Endometrium (tissue), 2 donors: ENCODE results near the gene ANAPC5.
"Not testable (repeated sequence)": the region's sequence is repeated elsewhere in the genome, so short reads cannot be mapped to it uniquely, and the experiment has no call there.

Source experiments
- FAIRE-seq: peaks from 2 replicates; lab custom pipeline; 2012; peaks lifted over from hg19 to GRCh38; lab: Jason Lieb, UNC
- donor health status: control.
- donor health status: control.

The ANAPC5 gene

DNA sequence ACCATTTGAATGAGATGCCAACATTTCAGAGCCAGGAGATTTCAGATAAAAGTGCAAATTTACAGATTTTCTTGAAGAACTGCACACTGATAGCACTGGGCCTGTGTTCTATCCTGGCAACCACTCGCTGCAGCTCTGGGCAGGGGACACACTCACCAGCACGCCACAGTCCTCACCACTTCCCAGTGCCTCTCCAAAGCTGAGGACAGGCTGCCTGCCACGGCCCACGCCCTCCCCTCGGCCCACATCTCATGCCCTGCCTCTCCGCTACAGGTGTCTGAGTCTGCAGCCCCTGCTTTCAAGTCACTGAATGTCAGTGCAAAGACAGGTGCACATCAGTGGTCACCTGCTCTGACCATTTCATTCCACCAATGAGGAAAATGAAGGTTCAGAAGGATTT is 68.4 kb downstream of the ANAPC5 start:
- FAIRE-seq: no peak

DNA sequence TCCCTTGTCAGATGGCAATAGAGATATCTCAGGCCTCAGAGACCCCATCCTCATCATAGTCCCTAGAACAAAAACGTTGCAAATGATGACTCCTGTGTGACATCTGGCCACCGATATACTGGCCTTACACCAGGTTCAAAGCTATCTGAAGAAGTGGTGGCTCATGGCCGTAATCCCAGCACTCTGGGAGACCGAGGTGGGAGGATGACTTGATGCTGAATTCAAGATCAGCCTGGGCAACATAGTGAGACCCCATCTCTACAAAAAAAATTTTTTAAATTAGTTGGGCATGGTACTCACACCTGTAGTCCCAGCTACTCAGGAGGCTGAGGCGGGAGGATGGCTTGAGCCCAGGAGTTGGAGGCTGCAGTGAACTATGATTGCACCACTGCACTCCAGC is 68.8 kb downstream of the ANAPC5 start:
- no peak for FAIRE-seq

DNA sequence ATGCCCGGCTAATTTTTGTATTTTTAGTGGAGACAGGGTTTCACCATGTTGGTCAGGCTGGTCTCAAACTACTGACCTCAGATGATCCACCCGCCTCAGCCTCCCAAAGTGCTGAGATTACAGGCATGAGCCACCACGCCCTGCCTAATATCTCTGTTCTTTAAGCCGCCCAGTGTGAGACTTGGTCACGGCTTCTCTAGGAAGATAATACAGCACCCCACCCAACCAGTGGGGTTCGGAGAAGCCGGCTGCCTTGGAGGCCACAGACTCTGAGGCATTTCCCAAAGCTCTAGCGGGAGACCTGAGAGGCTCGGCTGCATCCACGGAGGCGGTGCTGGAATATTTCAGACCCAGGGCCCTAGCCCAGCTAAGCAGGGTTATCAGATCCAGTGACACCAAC is 69.3 kb downstream of the ANAPC5 start:
- not testable (repeated sequence) for FAIRE-seq

DNA sequence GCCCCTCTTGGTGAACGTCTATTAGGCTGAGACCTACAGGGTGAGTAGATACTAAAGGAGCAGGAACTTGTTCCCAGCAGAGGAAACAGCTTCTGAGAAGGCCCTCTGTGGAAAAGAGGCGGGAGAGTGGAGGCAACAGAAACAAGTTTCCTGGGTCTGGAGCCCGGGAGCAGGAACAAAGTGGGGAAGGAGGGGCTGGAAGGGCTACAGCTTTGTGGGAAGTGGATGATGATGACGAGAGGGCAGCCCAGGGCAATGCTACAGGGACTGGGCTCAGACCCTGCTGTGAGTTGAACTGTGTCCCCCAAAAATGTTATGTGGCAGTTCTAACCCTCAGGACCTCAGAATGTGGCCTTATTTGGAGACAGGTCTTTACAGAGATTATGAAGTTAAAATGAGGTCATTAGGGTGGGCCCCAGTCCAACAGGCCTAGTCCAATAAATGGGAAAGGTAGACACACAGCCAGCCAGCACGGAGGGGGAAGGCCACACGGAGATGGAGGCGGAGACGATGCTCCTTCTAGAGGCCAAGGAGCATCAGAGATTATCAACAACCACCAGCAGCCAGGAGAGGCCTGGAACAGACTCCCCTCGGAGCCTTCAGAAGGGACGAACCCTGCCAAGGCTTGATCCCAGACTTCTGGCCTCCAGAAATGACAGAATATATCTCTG is 70.0 kb downstream of the ANAPC5 start:
- FAIRE-seq: no peak

DNA sequence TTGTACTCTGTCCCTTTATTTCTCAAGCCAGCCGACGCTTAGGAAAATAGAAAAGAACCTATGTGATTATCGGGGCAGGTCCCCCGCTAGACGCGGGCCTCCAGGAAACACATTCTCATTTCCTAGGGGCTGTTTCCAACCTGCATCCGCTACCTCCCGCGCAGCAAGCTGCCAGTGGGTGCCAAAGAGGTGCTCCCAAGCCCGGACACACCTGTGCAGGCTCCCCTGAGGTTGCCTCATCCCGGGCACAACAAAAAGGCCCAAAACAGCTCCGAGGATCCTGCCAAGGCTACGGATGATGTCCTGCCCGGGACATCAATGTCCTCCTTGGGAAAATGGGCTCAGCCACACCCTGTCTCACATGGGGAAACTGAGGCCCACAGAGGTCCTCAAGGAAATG is 71.1 kb downstream of the ANAPC5 start:
- not testable (repeated sequence) for FAIRE-seq

DNA sequence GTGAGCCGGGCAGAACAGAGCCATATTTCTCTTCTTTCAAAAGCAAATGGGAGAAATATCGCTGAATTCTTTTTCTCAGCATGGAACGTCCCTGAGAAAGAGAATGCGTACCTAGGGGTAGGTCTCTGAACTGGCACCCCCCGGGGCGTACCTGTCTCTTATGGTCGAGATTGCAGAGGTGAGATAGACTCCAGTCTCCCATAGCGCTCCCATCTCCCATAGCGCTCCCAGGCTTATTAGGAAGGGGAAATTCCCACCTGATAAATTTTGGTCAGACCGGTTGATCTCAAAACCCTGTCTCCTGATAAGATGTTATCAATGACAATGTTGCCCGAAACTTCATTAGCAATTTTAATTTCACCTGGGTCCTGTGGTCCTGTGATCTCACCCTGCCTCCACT is 71.7 kb downstream of the ANAPC5 start:
- not testable (repeated sequence) for FAIRE-seq

DNA sequence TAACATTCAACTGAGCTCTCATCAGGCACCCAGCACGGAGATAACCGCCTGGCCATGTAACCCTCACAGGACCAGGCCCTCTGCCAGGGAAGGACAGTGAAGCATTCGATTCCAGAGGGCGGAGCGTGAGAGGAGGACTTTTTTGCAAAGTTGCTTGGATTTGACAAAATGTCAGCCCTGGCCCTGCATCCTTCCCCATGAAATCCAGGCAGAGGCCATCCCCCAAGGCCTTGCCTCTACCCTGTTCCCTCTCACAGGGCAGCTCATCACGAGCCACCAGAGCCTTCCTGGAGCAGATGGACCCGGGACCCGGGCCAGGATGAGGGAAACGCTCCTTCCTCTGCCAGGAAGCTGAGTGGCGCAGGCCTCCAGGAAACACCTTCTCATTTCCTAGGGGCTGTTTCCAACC is 72.7 kb downstream of the ANAPC5 start:
- no peak for FAIRE-seq

DNA sequence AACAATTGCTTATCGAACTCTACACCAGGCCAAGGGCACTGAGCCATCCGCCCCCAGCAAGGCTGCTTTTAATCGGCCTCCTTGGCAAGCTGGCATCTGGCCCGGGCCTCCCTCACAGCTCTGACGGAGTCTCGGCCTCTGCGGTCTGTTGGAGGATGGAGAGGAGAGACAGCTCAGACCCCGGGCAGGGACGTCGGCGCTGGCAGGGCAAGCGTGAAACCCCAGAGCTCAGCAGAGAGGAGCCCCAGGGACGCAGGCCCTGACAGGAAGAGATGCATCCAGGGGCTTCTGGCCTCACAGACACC is 73.2 kb downstream of the ANAPC5 start:
- FAIRE-seq: no peak

DNA sequence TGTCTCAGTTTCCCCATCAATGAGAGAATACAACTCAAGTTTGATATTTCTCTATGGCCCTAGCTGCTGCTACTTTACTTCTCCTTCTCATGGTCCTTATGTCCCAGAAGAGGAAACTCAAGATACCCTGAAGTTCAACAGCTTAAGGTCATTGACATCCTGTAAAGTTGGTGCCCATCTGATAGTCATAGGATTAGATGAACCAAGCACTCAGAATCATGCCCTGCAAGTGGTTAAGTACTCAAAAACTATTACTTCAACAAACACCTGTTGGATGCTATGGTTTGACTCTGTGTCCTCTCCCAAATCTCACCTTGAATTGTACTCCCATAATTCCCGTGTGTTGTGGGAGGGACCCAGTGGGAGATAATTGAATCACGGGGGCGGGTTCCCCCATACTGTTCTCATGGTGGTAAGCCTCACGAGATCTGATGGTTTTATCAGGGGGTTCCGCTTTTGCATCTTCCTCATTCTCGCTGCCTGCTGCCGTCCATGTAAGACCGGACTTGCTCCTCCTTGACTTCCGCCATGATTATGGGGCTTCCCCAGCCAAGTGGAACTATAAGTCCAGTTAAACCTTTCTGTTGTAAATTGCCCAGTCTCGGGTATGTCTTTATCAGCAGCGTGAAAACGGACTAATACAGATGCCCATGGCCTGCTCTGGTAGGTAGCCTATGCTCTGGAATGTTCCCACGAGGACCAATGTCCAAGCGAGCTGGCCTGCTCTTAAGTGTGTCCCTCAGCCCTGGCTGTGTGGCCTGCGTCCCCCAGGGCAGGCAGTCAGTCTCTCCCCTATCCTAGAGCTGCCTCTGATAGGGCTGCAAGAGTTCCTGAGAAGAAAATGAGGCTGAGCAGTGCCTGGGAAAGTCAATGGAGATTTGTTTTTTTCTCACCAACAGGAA is 73.8 kb downstream of the ANAPC5 start:
- no peak for FAIRE-seq

DNA sequence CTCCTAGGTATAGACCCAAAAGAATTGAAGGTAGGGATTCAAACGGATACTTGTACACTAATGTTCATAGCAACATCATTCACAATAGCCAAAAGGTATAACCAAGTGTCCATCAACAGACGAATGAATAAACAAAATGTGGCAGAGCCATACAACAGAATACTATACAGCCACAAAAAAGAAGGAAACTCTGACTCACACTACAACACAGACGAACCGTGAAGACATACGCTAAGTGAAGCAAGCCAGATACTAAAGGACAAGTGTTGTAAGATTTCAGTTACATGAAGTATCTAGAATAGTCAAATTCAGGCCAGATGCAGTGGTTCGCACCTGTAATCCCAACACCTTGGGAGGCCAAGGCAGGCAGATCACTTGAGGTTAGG is 74.8 kb downstream of the ANAPC5 start:
- FAIRE-seq: no peak

DNA sequence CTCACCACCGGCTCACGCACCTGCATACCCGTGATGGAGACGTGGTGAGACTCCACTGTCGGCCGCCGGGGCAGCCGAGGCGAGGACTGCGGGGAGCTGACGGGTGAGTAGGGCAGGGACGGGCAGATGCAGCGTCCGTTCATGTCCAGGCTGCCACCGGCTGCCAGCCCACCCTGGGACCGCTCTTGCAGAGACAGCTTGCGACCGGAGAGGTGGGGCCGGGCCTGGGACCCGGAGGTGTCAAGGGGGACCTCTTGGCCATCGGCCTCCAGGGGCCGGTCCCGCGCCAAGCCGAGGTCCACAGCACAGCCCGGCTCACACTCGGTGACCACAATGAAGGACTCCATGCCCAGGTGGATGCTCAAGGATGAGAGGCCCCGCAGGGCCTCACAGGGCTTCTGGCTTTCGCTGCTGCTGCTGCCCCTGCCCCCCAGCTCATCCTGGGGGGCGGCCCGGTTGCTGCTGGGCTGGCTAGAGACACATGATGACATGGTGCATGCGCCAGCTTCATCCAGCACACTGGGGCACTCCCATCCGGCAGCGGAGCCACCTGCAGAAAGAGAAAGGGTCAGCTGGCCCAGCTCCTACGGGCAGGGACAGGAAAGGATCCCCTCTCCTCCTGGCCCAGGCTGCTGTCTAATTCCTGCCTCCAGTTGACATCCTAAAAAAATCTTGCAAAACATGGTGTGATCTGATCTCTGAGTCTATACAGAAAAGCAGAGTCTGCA is 78.0 kb downstream of the ANAPC5 start:
- no peak for FAIRE-seq

DNA sequence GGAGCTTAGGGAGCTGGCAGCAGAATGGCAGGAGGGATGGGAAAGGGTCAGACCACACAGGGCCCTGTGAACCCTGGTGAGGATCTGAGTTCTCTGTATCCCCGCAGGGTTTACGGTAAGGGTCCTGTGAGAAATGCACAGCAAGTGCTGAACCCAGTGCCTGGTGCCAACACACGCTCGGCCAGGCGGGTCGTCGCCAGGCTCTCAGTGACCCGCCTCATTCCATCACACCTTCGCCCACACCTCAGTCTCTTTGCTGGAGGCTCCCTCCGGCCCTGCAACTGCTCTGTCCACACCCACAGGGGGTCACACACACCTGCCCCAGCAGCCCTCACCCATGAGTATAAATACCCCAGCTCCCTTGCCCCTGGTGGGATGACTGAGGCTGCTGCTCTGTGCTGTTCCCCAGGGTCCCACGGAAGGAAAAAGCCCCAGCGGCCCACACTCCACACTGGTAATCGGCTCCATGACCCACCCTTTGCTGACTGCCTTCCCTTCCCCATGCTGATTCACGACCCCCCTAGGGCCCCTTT is 78.8 kb downstream of the ANAPC5 start:
- FAIRE-seq: no peak

DNA sequence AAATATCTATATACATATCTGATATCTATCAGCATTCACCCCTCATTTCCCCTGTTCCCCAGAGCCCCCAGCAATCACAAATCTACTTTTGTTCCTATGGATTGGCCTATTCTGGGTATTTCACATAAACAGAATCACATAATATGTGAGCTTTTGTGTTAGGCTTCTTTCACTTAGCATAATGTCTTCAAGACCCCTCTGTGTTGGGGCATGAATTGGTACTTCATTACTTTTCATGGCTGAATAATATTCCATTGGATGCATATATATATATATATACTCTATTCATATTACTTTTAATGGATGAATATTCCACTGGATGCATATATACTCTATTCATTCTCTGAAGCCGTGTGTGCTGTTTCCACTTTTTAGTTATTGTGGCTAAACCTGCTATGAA is 84.4 kb downstream of the ANAPC5 start:
- no peak for FAIRE-seq

DNA sequence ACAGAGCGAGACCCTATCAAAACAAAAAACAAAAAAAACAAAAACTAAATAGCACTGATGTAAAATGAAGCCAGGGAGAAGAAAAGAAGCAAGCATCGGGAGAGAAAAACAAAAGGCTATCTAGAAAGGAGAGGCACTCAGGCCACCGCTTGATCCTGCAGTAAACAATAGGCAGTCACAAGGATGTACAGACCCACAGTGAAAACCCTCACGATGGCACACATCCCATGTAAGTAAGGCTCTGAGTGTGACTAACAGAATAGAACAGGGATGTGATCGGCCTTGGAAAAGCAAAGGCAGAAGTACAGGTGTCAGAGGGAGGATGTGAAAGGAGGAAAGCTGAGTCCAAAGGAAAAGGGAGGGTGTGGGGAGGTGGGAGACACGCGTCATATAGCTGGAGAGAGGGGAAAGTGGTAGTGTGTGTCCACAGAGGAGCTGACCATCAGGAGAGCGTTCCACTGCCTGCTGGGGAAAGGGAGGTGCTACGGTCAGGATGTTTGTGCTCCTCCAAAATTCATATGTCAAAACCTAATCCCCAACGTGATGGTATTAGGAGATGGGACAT is 87.2 kb downstream of the ANAPC5 start:
- no peak for FAIRE-seq

DNA sequence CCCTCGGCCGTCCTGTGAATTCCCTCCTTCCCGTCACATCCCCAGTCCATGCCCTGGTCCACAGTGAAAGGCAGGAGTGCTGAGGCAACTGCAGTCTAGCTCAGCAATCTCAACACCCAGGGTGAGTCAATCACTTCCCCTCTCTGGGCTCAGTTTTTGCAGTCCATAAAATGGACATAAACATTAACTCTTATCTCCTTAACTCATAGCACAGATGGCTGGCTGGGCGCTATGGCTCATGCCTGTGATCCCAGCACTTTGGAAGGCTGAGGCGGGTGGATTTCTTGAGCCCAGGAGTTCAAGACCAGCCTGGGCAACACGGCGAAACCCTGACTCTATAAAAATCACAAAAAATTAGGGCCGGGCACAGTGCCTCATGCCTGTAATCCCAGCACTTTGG is 88.1 kb downstream of the ANAPC5 start:
- FAIRE-seq: no peak

DNA sequence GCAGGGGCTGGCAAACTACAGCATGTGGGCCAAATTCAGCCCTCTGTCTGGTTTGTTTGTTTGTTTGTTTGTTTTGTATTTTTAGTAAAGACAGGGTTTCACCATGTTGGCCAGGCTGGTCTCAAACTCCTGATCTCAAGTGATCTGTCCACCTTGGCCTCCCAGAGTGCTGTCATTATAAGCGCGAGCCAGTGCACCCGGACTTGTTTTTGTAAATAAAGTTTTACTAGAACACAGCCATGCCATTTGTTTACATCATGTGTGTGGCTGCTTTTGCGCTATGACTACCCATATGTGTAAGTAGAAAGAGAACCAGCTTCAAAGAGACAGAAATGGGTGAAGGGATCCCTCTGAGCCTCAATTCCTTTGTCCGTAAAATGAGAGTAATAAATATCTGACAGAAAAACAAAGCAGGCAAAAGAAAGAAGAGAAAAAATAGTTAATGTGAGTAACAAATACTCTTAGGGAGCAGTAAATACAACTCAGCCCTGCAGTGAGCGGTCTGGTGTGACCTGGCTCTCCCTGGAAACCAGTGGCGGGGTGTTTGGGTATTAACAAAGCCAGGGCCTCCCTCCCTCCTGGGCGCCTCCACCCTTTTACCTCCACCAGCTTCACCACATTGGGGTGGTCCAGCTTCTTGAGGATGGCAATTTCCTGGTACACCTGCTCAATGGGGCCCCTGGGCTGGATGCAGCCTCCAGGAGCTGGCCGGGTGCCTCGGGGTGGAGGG is 88.8 kb downstream of the ANAPC5 start:
- FAIRE-seq: no peak

DNA sequence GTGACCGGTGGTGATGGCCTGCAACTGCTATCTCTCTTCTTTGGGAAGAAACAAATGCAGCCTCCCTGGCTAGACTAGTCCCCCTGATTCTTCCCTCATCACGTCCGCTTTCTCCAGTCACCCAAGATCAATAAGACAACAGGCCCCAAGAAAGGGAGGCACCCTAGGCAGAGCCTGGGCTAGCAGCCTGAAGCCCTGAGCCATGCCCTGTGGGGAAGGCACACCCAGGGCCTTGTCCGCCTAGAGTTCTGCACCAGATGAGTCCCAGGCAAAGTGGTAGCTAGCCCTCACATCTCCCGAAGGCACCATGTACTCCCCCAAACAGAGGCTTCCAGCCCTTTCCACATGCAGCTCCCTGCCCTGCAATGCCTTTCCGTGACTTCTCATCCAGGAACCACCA is 90.8 kb downstream of the ANAPC5 start:
- FAIRE-seq: no peak

DNA sequence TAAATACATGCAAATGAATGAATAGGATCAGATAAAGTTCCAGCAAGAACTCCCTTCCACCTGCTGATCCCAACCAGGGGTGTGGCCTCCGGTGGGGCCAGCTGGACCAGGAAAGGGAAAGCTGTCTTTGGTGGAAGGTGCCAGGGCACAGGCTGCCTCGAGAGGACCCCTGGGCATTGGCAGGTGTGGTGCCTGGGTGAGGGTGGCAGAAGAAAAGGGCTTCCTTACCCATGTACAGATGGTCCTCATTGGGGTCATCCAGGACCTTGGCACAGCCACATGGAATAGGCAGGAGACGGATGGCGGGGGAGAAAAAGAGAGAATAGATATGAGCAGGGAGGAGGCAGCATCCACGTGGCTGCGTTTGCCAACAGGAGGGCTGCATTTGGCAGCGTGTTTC is 92.1 kb downstream of the ANAPC5 start:
- no peak for FAIRE-seq

DNA sequence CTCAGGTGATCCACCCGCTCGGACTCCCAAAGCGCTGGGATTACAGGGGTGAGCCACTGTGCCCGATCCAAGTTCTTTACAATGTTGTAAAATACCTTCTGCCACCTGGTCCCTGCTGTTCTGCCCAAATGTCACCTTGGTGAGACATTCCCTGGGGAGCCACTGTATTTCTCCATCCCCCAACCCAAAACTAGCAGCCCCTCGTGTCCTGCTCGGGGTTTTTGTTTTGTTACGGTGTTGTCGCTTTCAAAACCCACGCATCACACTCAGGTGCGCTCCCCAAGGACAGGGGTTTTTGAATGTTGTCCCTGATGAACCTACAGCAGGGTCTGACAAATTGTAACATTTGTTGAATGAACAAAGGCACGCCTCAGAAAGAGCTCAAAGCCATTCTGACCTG is 93.1 kb downstream of the ANAPC5 start:
- no peak for FAIRE-seq
